Gastrocnemius medialis (tissue), 4 donors: Measurements from ENCODE around the gene GALNT17.

Source experiments
- CTCF ChIP-seq, 5 experiments: fragments of 450-650 bp in 3 of 5; fragments of 200-600 bp in 2 of 5; sonication (generic) in 2 of 5; IDR thresholded peaks in 4 of 5; conservative IDR thresholded peaks in 1 of 5; 1 replicate in 4 of 5; 2 replicates in 1 of 5; pipeline ENCODE4 v1.5.1; 2016 to 2019; ENCODE audit warnings: antibody characterized with exemption in 5 of 5, mild to moderate bottlenecking in 3 of 5, moderate library complexity in 3 of 5
- POLR2A ChIP-seq, 2 donors: fragments of 450-650 bp; IDR thresholded peaks; one replicate each; pipeline ENCODE4 v1.6.1; 2017; ENCODE audit warnings: antibody characterized with exemption in 2 of 2, mild to moderate bottlenecking in 2 of 2, moderate library complexity in 2 of 2

- TF ChIP-seq CTCF (IDR thresholded peaks at IDR 0.05 in 4 of 5, conservative IDR thresholded peaks at IDR 0.05 in 1 of 5) (no peak), POLR2A (IDR thresholded peaks at IDR 0.05) (no peak)
These were observed 155.0 kb downstream of the GALNT17 start for GRCh38 chr7:71286924-71287323.
